GM23338 (cell line): ENCODE measurements around the gene SLC7A6.

Experiments used
- CREB1 ChIP-seq: fragments of 250-450 bp; sonication (Bioruptor Pico); IDR thresholded peaks from 2 replicates; pipeline ENCODE4 v1.5.0; 2020; ENCODE audit warnings: low read depth, mild to moderate bottlenecking, moderate library complexity
- CTCF ChIP-seq, 2 experiments: fragments of 200-600 bp in 1 of 2; sonication (generic) in 1 of 2; conservative IDR thresholded peaks; 2 replicates each; pipeline versions ENCODE4 v1.5.1 to v1.6.1; 2016 to 2017; ENCODE audit warnings: antibody characterized with exemption in 2 of 2, low read depth in 2 of 2, mild to moderate bottlenecking in 2 of 2, moderate library complexity in 1 of 2

GRCh38 chr16:68246121-68246520 lies 18.2 kb upstream of the SLC7A6 start:
- TF ChIP-seq CREB1 (CRISPR knock-in tag) (no peak), CTCF (conservative IDR thresholded peaks at IDR 0.05; ENCODE audit: low read depth in 2 of 2) (no peak)
